IgD-negative memory B cell (primary cell): ENCODE measurements around the gene MAD1L1. TPM values are rescaled to one million over a fixed set of nuclear protein-coding genes. Genes with fewer than 3 reads are reported as not detected.
"Not testable (repeated sequence)": the region's sequence is repeated elsewhere in the genome, so short reads cannot be mapped to it uniquely, and the experiment has no call there.

Source experiments
- H3K27ac Mint-ChIP-seq, 3 donors: one replicate each; pipeline ENCODE4 v1.8.0; 2020 to 2022; ENCODE audit warnings: mild to moderate bottlenecking in 3 of 3, mixed read lengths in 3 of 3, moderate library complexity in 1 of 3
- H3K27me3 Mint-ChIP-seq: one replicate; pipeline ENCODE4 v1.8.0; 2021; ENCODE audit warnings: mixed read lengths
- H3K36me3 Mint-ChIP-seq: one replicate; pipeline ENCODE4 v1.8.0; 2020; ENCODE audit warnings: mild to moderate bottlenecking, mixed read lengths
- H3K4me1 Mint-ChIP-seq, 3 donors: one replicate each; pipeline ENCODE4 v1.8.0; 2020 to 2022; ENCODE audit warnings: mixed read lengths in 3 of 3, mild to moderate bottlenecking in 1 of 3
- H3K4me3 Mint-ChIP-seq, 4 donors: one replicate each; pipeline ENCODE4 v1.8.0; 2020 to 2022; ENCODE audit warnings: mild to moderate bottlenecking in 4 of 4, mixed read lengths in 4 of 4, moderate library complexity in 3 of 4
- H3K9me3 Mint-ChIP-seq, 3 donors: one replicate each; pipeline ENCODE4 v1.8.0; 2020 to 2021; ENCODE audit warnings: mixed read lengths in 3 of 3, mild to moderate bottlenecking in 1 of 3
- polyA plus RNA-seq: library from polyadenylated mRNA; unstranded; fragments of 300-500 nt; fragmentation: Illumina TruSeq; gene quantifications from one replicate; pipeline ENCODE4 v1.2.3, GENCODE V29; 2021

MAD1L1 gene
- polyA plus RNA-seq, 1 donor from 2014 or later, result 133 TPM

DNA sequence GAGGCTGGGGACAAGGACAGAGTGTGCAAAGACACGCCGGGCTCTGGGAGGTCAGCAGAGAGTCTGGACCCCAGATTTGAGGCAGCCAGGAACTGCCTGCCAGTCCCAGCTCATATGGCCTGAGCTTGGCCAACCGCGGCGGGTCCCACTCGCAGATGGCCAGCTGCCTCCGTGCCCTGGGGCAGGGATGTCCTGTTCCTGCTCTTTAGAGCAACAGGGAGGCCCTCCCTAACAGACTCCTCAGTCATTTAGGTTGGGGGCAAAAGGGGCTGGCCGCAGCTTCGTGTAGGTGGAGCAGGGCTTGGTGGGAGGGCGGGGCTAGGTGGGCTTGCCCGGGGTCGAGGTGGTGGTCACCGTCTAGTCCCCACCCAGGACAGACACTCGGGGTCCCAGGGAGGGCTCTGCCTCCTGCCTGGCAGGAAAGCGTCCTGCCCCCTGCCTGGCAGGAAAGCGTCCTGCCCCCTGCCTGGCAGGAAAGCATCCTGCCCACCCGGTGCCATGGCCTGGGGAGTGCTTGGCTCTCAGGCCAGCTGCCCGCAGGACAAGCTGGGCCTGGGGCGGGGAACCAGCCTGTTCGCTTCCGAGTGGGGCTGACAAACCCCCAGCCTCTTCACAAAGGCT lies 393.7 kb downstream of the MAD1L1 start:
- H3K4me3 Mint-ChIP-seq, H3K27ac Mint-ChIP-seq, H3K9me3 Mint-ChIP-seq, H3K27me3 Mint-ChIP-seq, H3K4me1 Mint-ChIP-seq: not testable (repeated sequence)
- peaks cover 17% of the 10 kb centered on the region for H3K36me3 Mint-ChIP-seq

DNA sequence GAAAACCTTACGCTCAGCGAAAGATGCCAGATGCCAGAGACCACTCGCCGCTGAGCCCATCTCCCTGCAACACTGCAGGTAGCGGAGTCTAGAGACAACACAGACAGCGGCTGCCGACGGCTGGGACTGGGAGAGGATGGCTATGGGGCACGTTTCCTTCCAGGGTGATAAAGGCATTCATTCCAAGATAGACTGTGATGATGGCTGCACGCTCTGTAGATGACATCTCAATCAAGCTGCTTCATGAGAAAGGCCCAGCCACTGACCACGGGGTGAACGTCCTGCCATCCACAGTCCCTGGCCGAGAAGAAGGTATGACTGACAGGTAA lies 394.2 kb downstream of the MAD1L1 start:
- not testable (repeated sequence) for H3K27ac Mint-ChIP-seq, H3K9me3 Mint-ChIP-seq, H3K4me1 Mint-ChIP-seq, H3K27me3 Mint-ChIP-seq
- Mint-ChIP-seq H3K4me3 (peak overlapping the region in 1 of 4 donors; percentile 63), H3K36me3 (peaks cover 18% of the 10 kb centered on the region)

DNA sequence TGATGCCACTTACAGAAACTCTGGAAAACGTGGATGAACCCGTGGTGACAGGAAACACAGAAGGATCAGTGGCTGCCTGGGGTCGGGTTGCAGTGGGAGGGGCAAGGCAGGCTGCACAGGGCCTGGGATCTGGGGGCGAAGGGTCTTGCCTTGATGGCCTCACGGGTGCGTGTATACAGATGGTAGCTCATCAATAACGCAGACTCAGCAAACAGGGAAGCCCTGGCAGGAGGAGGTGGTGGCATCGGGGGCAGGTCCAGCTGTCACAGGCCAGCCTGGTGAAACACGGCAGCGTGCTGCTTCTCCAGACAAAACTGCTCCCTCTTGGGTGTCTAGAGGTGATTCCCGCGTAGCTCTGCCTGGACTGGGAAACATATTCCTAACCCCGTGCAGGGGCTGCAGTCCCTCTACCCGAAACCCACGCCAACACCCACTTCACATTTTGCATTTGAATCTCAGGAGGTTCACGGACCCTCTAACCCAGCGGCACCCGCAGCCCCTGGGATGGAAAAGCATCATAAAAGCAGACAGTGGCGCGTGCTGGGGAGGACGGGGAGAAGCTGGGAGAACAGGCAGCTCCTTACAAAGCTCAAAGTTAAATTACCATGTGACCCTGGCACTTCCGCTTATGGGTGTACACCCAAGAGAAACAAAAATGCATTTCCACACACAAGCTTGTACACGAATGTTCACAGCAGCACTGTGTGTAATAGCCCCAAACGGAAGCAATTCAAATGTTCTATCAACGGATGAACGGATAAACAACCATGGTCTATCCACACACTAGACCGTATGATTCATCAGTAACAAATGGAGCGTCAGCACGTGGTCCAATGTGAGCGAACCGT lies 394.8 kb downstream of the MAD1L1 start:
- not testable (repeated sequence) for H3K27ac Mint-ChIP-seq, H3K9me3 Mint-ChIP-seq, H3K27me3 Mint-ChIP-seq, H3K4me1 Mint-ChIP-seq, H3K4me3 Mint-ChIP-seq
- H3K36me3 Mint-ChIP-seq, result peaks cover 18% of the 10 kb centered on the region

DNA sequence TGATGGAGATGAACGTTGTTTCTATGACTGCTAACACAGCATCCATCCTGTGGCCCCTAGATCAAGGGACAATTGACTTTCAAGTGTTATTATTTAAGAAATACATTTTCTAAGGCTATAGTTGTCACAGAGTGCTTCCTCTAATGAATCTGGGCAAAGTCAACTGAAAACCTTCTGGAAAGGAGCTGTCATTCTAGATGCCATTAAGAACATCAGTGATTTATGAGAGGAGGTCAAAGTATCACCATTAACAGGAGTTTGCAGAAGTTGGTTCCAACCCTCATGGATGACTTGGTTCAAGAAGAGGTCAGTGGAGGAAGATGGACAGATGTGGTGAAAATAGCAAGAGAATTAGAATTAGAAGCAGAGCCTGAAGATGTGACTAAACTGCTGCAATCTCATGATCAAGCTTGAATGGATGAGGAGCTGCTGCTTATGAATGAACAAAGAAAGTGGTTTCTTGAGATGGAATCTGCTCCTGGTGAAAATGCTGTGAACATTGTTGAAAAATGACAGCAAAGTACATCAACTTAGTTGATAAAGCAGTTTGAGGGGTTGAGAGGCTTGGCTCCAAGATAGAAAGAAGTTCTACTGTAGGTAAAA lies 400.7 kb downstream of the MAD1L1 start:
- H3K27me3 Mint-ChIP-seq, H3K4me1 Mint-ChIP-seq, H3K27ac Mint-ChIP-seq, H3K4me3 Mint-ChIP-seq: not testable (repeated sequence)
- Mint-ChIP-seq H3K9me3 (peaks cover 6 to 11% (median 9%) of the 10 kb centered on the region in 3 donors), H3K36me3 (peaks cover 14% of the 10 kb centered on the region)

DNA sequence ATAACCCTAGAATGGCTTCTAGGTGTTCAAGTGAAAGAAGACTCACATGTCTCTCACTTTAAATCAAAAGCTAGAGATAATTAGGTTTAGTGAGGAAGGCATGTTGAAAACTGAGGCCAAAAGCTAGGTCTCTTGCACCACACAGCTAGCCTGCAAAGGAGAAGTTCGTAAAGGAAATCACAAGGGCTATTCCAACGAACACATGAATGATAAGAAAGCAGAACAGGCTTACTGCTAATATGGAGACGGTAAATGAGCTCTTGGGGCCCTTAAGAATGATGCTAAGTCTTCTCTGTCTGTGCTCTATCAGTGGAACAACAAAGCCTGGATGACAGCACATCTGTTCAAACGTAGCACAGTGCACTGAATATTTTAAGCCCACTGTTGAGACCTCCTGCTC lies 401.3 kb downstream of the MAD1L1 start:
- peaks cover 6 to 11% (median 9%) of the 10 kb centered on the region in 3 donors for H3K9me3 Mint-ChIP-seq
- not testable (repeated sequence) for H3K4me1 Mint-ChIP-seq, H3K27me3 Mint-ChIP-seq, H3K4me3 Mint-ChIP-seq, H3K27ac Mint-ChIP-seq
- peaks cover 14% of the 10 kb centered on the region for H3K36me3 Mint-ChIP-seq

DNA sequence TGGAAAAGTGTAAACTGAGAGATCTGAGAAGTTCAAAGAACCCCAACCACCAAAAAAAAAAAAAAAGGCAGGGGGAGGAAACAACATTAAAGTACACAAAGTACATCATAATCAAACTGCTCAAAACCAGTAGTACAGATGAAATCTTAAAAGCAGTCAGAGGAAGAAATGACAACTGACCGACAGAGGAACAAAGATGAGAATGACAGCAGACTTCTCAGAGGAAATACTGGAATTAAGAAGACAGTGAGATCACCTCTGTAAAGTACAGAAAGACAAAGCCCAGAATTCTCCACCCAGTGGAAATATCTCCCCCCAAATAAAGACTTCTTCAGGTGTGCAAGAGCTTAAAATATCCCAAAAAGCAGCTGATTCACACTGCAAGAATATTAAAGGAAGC lies 403.1 kb downstream of the MAD1L1 start:
- Mint-ChIP-seq H3K4me3 (peak overlapping the region in 1 of 4 donors; percentile 33), H3K27ac (peak overlapping the region in 1 of 3 donors; percentile 54)
- H3K4me1 Mint-ChIP-seq, H3K27me3 Mint-ChIP-seq, H3K9me3 Mint-ChIP-seq, H3K36me3 Mint-ChIP-seq: not testable (repeated sequence)

DNA sequence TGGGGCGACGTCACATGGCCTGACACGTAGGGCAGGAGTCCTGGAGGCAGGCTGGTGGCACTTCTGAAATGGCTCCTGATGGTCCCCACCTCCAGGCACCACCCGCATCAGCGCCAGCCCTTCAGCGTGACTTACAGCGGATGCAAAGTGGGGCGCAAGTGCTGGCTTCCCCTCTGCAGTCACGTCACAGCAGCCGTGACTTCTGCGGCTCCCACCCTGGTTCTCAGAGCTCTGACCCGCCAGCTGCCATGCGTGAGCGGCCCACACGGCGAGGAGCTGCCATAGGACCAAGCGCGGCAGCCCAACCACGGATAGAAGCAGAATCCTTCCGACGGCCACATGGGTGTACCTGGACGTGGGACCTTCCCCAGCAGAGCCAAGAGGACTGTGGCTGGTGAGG lies 403.6 kb downstream of the MAD1L1 start:
- H3K9me3 Mint-ChIP-seq, result peaks cover 4 to 5% (median 5%) of the 10 kb centered on the region in 3 donors
- no peaks in the 10 kb centered on the region for H3K27me3 Mint-ChIP-seq
- H3K27ac Mint-ChIP-seq, result no peak overlapping the region
- no peak overlapping the region for H3K4me3 Mint-ChIP-seq
- H3K4me1 Mint-ChIP-seq, result peaks cover 0 to 4% (median 3%) of the 10 kb centered on the region in 3 donors
- peaks cover 6% of the 10 kb centered on the region for H3K36me3 Mint-ChIP-seq

DNA sequence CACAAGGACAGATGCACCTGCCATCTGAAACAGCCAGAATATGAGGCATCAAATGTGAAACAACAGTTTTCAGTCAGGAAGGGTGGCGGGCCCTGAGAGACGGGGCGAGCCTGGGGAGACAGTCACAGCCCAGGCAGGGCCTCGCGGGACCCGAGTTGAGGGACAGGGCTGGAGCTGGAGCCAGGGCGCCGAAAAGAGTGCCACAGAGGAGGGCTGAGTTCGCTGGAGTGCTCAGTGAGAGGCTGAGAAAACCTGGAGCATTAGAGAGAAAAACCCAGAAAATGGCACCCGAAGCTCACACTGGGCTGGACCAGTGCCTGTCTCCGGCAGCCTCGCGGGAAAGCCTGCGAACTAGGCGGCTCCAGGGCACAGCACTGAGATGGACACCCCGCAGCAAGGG lies 404.6 kb downstream of the MAD1L1 start:
- H3K27me3 Mint-ChIP-seq, H3K4me3 Mint-ChIP-seq, H3K27ac Mint-ChIP-seq, H3K9me3 Mint-ChIP-seq, H3K36me3 Mint-ChIP-seq, H3K4me1 Mint-ChIP-seq: not testable (repeated sequence)

DNA sequence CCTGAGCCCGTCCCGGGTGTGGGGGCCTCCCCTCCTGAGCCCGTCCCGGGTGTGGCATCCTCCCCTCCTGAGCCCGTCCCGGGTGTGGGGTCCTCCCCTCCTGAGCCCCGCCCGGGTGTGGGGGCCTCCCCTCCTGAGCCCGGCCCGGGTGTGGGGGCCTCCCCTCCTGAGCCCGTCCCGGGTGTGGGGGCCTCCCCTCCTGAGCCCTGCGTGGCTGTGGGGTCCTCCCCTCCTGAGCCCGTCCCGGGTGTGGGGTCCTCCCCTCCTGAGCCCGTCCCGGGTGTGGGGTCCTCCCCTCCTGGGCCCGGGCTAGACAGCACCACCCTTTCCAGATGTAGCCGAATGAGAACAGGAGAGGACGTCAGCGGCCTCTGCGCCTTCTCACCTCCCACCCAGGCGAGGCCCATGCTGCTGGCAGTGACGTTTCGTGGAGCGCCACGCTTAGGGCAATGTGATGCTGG lies 405.2 kb downstream of the MAD1L1 start:
- not testable (repeated sequence) for H3K27me3 Mint-ChIP-seq, H3K9me3 Mint-ChIP-seq, H3K27ac Mint-ChIP-seq, H3K4me1 Mint-ChIP-seq, H3K4me3 Mint-ChIP-seq, H3K36me3 Mint-ChIP-seq

DNA sequence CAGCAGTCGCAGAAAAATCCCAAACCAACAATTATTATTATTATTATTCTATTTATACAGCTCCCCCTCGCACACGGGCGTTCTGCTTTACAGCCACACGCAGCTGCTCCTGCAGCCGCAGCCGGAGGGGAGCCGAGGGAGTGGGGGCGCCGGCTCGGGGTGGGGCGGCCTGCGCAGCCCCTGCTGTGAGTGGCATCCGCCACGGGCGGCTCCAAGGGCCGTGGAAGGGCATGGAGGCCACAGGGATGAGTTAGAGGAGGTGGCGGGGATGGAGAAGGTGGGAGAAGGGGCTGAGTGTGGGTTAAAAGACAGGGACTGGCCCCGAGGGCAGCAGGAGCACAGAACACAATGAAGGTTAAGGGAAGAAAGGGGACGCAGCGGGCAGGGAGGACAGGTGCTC lies 405.8 kb downstream of the MAD1L1 start:
- not testable (repeated sequence) for H3K4me3 Mint-ChIP-seq, H3K4me1 Mint-ChIP-seq, H3K27ac Mint-ChIP-seq

DNA sequence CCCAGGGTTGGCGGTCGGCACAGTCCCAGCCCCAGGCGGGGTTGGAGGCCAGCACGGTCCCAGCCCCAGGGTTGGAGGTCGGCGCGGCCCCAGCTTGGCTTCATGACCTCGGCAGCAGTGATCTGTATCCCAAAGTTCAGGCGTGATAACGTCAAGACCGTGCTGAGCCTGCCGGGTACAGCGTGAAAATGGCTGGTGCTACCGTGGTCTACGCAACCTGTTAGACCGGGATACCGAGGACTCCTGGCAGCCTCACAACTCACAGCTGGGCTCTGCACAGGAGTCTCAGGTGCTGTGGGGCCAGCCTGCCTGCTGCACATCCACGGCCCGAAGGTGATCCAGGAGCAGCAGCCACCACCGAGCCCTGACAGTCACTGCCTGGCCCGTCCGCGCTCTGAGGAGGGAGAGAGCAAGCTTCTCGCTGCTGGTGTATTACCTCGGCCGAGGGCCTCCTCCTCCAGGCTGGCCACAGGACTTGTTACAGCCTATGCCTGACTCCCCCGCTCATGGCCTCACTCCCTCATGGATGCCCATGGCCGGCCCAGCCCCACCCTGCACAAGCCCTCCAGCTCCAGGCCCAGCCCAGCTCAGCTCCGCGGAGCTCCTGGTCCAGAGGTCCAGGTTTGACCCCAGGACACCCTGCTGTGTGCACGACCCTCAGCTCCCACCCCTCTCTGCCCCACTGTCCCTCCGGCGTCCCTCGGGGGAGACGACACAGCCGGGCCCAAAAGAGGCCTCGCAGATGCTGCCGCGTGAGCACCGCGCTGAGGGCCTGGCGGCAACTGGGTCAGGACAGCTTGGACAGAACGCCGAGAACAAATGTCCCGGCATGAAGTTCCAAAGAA lies 406.6 kb downstream of the MAD1L1 start:
- H3K9me3 Mint-ChIP-seq, result peaks cover 0 to 5% (median 2%) of the 10 kb centered on the region in 3 donors
- H3K27me3 Mint-ChIP-seq, result no peaks in the 10 kb centered on the region
- no peak overlapping the region for H3K4me3 Mint-ChIP-seq
- no peak overlapping the region for H3K27ac Mint-ChIP-seq
- peaks cover 3% of the 10 kb centered on the region for H3K36me3 Mint-ChIP-seq
- H3K4me1 Mint-ChIP-seq, result peaks cover 0 to 9% (median 5%) of the 10 kb centered on the region in 3 donors

More for the DNA sequence above, 405.8 kb downstream of the MAD1L1 start:
- not testable (repeated sequence) for H3K27me3 Mint-ChIP-seq, H3K9me3 Mint-ChIP-seq, H3K36me3 Mint-ChIP-seq

DNA sequence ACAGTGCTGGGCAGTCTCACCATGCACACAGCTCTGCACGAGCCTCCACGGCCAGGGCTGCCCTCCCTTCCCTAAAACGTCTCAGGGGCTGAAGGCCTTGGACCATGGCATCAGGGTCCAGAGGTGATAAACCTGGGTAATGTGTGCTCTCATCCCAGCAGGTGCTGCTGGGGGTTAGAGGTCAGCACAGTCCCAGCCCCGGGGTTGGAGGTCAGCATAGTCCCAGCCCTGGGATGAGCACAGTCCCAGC lies 407.2 kb downstream of the MAD1L1 start:
- H3K4me1 Mint-ChIP-seq, H3K9me3 Mint-ChIP-seq, H3K36me3 Mint-ChIP-seq, H3K27me3 Mint-ChIP-seq, H3K4me3 Mint-ChIP-seq, H3K27ac Mint-ChIP-seq: not testable (repeated sequence)

DNA sequence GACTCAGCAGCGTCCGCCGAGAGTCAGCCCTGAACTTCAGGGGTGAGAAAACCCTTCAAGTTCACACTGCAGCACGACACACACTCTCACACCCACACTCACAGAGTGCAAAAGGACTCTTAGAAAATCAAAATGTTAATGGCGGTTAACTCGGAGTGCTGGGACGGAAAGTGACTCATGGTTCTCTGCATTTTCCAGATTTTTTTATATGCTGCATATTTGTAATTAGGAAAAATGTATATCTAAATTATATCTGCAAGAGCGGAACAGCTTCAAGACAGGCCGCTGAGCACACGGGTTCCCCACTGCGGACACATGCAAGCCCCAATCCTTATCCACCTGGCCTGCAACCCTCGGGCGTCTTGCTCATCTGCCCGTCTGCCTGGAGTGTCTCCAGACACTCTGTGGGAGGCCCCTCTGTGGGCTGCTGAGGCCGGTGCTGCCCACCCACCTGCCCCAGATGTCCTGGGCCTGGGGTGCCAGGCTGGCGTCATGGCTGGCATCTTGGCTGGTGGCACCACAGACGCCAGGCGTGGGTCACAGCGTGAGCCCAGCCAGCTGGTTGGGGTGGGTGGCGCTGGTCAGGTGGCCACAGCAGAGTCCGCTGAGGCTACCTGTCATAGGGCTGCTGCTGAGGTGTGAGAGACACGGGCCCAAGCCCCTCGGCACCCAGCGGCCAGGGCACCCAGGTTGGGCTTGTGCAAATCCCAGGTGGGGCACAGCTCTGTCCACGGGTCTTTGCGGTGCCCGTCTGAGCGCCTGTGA lies 407.7 kb downstream of the MAD1L1 start:
- H3K27ac Mint-ChIP-seq, H3K36me3 Mint-ChIP-seq, H3K4me3 Mint-ChIP-seq, H3K9me3 Mint-ChIP-seq, H3K27me3 Mint-ChIP-seq: not testable (repeated sequence)
- H3K4me1 Mint-ChIP-seq, result peaks cover 3 to 11% (median 7%) of the 10 kb centered on the region in 3 donors

DNA sequence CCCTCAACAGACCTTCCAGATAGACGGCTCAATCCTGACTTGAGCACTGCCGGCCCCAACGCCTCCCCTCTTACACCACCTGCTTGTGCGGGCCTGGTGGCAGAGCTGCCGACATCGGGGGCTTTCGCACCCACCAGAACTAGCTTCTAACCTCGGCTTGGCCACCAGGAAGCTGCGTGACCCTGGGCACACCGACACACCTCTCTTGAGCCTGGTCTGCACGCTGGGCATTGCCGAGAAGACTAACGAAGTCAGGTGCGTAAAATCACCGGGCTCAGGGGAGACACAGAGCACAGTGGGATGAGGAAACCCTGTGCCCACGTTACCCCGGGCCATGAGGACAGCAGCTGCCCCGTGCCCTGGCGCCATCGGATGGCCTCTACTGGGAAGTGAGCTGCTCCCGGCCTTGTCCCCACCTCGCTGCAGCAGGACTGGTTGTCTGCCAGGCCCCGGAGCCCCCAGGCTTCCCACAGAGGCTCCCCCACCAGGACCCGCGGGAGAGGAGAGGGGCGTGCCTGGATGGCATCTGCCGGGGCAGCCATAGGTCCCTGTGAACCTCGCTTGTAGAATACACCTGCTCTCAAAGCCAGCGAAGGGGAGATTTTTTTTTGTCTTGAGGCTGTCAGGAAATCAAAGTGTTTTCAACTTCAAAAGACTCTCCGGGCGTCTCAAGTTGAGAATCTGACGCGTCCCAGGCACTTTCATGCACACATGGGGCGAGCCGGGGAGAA lies 408.4 kb downstream of the MAD1L1 start:
- H3K27ac Mint-ChIP-seq, H3K9me3 Mint-ChIP-seq, H3K4me3 Mint-ChIP-seq, H3K36me3 Mint-ChIP-seq, H3K27me3 Mint-ChIP-seq: not testable (repeated sequence)
- peaks cover 5 to 16% (median 11%) of the 10 kb centered on the region in 3 donors for H3K4me1 Mint-ChIP-seq
